DMS79 (cell line): ENCODE measurements around the gene RHBDD3.
A peak's percentile ranks its signal among the peaks of the same experiment; 100 is the strongest.

Source experiments
- DNase-seq: peaks from one replicate; lab custom pipeline; 2025; lab: John Stamatoyannopoulos, UW

The RHBDD3 gene

DNA sequence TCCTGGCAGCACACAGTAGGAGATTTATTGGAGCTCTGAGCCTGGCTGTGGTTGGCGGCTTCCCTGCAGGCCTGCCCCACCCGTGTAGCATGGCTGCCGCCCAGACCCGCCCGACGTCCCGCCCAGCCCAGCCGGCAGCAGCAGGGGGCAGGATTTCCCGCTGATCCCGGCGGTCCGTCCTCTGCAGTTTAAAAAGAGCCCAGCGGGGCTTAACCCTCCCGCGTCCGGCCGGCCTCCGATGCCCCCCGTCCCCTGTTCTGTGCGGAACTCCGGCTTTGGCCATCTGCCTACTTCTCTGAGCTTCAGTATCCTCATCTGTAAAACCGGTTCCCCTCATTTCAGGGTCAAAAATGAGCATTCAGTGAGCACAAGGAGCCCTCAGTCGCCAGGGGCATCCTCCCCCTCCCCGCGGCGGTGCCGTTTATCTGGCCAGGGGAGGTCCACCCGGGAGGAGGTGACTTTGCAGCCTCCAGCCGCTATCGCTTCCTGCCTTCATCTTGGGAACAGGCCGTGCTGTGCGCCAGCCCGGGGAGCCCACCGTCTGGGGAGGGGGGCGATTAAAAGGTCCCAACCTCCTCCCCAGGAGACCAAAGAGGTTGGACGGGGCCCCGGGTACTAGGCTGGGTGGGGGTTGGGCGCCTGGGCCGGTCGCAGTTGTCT lies 38.5 kb upstream of the RHBDD3 start, which contains the start of gene GAS2L1:
Gene GAS2L1 (plus strand): TSS at position 476 of the 660 bp plus-strand sequence. CDS start 1,456 bp downstream, outside the sequence.
- peak; percentile 41 for DNase-seq

DNA sequence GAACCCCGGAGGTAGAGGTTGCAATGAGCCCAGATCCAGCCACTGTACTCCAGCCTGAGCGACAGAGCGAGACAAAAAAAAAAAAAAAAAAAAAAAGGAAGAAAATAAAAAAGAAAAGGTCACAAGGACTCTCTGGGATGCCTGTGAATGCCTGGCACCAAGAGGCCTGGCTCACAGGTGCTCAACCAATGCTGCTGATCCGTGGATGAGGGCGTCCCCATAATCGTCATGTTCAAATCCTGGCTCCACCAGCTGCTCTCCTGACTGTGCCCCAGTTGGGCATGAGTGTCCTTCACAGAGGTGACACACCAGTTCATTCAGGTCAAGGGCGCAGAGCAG lies 38.0 kb upstream of the RHBDD3 start:
- DNase-seq = no peak

DNA sequence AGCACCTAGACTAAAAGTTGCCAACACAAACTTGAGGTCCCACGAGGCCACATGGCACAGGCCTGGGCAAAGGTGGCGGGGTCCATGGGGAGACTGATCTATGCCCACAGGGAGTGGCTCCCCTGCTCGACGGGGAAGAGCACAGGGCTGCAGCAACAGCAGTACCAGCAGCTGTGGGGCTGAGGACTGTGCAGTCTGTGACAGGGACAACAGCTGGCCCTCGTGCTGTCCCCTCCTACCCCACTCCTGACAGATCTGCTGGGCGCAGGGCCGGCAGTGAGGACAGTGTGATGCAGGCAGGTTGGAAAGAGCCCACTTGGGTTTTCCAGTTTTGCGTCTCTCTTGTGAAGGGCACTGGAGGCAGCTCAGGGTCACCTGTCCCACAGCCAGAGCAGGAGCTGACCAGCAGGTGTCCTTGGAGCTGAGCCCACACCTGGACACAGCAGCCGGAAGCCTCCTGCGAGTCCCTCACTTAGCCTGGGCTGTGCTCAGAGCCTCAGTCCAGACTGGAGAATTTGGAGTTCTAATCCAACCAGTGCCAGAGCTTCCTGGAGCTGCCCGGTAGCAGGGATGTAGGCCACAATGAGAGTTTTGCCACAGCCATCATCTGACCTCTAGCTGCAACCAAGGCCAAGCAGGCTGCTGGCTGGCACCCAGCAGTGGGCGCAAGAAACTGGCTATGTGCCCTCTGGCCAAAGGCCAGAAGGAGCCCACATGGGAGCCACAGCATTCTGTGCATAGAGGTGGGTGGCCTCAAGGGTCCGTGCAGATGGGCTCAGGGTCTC lies 35.1 kb upstream of the RHBDD3 start:
- DNase-seq = no peak

DNA sequence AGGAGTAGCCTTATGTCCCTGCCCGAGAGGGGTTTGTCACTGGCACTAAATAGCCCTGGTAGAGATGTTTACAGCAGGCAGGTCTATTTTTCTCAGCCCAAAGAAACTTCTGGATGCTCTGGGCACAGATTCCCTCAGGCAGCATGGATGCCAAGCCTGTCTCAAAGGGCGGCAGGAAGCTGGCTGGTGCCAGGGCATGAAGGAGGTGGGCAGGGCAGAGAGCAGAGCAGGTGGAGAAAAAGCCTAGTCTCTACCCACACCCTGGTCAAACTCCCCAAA lies 34.6 kb upstream of the RHBDD3 start:
- no peak for DNase-seq

DNA sequence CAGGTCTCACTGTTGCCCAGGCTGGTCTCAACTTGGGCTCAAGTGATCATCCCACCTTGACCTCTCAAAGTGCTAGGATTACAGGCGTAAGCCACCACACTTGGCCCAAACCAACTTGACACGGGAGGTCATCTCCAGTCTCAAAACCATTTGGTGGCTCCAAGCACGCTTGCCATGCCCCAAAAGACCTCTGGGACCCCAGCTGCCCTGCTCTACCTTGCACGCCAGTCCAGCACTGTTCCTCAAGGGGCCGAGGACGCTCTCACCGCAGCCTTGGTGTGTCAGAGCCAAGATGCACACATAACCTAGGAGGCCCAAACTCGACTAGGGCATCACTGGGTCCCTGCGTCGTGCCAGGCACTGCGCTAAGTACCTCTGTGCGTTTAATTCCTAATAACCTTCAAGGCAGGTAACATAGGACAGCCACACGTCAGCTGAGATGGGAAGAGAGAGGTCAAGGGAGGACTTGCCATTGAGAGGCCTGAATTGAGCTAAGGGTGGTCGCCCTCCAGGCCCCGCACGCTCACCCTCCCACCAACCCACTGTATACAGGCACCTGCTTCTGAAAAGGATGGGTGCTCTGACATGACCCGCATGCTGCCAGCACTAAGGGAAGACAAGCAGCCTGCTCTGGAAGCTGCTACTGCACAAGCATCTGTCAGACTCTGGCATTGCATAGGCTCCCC lies 34.1 kb upstream of the RHBDD3 start:
- DNase-seq = no peak

DNA sequence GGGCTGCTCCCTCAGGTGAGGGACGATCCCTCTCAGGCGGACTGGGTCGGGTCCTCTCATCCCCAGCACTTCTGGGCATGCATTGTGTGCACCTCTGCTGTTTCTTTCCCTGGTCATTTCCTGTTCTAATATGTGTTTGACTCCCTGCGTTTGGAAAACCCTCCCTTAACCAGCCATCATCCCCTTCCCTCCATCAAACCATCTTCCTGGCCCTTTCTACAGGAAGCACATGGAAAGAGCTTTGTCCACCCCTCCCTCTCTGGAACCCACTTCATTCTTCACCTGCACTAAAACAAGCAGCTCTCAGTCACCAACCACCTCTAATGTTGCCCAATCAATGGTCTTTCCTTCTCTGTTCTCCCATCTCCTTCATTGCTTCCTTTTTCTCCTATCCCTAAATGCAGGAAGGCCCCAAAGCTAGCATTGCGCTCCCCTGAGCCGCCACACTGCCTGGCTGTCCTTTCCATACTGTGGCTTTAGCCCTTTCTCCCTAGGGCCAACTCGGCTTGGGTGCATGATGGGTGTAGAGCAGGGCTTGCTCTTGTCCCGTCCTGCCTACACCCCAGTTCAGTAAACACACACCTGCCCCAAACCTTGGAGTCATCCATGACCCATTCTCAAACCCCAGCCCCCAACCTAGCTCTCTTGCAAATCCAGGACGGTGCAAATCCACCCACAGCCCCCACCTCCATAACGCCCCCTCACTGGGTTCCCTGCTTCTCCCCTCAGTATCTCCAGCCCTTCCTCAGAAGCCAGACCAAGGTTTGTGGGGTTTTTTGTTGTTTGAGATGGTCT lies 33.2 kb upstream of the RHBDD3 start:
- DNase-seq = no peak

DNA sequence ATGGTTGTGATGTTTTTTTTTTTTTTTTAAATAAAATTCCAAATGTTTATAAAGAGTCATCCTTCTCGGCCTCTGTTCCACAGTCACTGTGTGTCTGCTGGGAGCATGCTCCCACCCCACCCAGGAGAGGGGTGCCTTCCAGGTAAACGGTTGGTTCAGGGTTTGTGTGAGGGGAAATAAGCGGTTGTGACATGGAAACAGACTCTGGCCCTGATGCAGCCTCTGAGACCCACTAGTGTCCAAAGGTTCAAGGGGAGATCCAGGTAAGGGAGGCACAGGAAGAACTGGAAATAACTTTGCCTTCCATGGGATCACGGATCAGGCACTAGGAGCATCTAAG lies 32.7 kb upstream of the RHBDD3 start:
- no peak for DNase-seq

DNA sequence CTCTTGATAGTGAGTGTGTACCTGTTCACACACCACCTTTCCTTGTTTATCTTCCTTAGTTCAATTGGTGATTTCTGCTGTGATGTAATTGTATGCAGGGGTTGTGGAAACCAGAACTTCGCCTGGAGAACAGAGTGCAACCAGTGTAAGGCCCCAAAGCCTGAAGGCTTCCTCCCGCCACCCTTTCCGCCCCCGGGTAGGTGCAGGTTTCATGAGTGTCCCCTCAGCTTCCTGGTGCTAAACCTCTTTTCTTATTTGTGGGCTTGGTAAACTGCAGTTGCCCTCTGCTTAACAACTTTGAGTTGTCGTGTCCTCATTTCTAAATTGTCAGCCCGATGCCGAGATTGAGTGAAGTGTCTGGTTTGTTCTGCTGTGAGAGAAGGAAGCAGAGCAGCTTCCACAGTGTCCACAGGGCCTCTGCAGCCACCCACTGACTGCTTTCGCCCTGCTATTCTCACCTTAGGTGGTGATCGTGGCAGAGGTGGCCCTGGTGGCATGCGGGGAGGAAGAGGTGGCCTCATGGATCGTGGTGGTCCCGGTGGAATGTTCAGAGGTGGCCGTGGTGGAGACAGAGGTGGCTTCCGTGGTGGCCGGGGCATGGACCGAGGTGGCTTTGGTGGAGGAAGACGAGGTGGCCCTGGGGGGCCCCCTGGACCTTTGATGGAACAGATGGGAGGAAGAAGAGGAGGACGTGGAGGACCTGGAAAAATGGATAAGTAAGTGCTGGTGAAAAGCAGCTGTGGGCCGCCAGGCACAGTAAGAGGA lies 31.5 kb upstream of the RHBDD3 start:
- no peak for DNase-seq

DNA sequence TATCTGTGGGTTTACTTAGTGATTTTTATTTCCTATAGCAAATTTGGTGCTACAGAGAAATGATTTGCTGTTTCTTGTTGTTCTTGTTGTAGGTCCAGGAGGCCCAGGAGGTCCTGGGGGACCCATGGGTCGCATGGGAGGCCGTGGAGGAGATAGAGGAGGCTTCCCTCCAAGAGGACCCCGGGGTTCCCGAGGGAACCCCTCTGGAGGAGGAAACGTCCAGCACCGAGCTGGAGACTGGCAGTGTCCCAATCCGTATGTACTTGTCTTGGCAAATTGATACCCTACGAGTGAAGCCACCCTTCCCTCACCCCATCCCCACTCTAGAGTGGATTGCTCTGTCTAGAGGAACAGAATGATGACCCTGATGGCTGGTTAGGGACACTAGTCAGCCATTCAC lies 30.9 kb upstream of the RHBDD3 start:
- no peak for DNase-seq

DNA sequence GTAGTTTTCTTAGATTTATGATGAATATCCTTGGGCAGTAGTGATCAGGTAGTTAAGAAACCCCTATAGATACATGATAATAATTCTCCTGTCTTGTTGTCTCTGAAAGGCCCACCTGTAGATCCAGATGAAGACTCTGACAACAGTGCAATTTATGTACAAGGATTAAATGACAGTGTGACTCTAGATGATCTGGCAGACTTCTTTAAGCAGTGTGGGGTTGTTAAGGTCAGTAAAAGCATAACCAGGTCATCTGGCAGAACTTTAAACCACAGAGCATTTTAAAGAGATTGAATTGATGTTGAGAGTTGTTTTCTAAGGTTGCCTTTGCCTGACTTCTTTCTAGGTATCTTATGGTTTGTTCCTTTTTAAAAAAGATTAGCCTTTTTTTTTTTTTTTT lies 24.6 kb upstream of the RHBDD3 start:
- DNase-seq = no peak

DNA sequence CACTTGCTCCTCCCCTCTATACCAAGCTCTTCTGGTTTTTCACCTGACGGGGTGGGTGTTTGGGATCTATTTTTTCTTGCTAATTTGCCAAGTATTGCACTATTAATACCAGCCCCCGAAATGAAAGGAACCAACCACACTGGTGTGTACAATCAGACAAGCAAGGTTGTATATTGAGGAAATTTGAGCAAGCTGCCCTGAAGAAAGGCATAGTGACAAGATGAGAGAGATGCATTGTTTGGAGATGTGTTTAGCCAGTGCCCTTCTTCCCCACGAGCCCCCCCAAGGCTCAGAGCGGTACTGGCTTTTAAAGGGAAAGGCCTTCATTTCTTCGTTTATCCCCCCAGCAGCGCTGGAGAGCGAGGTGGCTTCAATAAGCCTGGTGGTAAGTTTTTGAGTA lies 23.4 kb upstream of the RHBDD3 start:
- DNase-seq = no peak

DNA sequence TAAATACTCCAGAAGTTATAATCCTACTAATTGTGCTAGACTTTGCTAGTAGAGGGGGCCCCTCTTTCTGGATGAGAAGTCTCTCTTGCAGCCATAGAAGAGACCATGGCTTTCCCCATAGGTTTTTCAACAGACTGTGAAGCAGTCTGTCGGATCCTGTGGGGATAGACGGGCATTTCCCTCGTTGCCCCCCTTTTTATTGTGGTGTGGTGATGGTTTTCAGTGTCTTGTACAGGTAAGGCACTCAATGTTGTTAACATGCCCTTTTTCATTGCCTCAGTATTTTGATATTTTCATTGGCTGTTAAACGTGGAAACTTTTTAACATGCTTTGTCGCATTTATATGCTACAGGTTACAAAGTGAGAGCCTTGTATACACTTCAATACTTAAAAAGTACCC lies 22.3 kb upstream of the RHBDD3 start:
- DNase-seq = no peak

DNA sequence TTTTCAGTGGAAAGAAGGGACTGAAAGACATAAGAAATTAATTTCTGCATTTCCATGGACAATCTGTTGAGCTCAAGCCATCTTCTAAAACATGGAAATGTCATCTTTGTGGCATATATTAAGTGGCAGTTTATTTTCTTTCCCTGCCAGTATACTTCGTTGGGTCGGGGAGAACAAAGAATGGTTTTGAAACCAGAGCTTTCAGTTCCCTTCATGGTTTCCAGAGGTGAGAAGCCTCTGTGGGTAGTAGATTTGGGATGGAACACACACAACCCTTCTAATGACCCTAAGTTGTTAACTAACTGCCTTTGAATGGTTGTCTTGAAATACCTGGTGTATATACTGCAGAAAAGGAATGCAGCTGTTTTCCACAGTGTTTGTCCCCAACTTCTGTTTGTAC lies 21.1 kb upstream of the RHBDD3 start:
- no peak for DNase-seq

DNA sequence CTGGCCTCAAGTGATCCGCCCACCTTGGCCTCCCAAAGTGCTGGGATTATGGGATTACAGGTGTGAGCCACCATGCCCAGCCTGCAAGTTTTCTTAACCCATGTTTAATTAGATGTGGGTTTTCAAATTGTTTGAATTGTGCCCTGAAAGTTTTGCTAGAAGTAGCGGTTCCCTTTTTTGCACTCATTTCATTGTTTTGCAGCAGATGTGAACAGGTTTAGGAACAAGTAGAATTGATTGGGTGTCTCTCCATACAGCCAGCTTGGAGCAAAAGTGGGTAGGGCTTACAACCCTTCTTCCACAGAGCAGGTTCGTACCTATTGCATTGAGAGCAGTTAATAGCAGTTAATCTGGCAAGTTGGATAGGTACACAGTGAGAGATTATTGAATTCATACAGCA lies 16.4 kb upstream of the RHBDD3 start:
- no peak for DNase-seq

DNA sequence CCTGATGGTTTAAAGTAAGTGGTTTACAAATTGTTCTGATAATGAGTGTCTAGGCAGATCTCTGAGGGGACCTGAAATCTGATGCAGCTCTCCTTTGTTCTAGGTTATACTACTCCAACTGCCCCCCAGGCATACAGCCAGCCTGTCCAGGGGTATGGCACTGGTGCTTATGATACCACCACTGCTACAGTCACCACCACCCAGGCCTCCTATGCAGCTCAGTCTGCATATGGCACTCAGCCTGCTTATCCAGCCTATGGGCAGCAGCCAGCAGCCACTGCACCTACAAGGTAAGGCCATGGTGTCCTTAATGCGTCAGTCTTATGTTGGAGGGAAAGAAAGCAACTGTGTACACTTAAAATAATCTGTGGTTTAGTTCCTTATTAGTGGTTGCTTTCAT lies 10.1 kb upstream of the RHBDD3 start:
- DNase-seq = no peak

DNA sequence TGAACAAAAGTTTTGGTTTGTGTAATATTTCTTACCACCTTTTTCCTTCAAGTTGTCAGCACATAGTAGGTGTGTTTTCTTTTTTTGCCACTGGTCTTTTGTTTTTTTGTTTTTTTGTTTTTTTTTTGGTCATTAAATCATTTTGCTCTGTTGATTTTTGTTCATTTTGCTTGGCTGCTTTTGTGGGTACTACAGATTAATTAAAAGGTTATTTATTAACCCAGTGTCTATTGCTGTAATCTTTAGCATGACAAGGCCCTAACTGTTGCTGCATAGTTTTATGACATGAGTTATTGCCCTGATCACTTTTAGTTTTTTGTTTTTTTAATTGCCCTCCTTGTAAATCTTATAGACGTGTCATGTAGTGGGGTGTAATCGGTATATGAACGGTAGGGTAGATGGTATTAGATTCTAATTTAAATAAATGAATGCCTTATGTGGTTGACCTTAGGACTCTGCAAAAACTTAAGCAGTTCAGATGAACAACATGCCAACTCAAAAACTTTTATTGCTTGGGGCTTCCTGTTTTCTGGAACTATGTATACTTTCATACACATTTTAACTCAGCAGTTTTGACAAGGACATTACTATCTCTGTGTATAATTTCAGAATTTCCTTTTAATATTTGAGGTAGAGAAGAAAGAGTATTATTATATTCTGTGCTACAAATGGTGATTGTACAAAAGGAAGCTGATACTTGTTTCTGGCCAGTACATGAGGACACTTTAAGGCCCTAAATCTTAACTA lies 8.2 kb upstream of the RHBDD3 start:
- no peak for DNase-seq

DNA sequence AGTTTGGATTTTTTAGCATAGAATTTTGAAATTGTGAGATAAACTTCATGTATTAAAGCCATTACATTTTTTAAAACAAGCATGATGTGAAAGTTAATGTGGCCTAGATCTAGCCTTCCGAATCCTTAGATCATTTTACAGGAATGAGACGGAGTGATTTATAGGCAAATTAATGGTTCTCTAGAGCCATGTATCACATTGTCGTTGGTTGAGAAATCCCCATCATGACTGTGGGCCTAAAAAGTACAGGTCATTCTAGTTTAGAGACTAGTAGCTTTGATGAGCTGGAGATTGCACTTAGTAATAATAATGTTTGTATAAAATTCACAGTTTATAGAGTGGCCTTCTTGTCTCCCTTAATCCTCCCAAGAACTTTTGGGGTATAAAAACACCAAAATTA lies 7.4 kb upstream of the RHBDD3 start:
- DNase-seq = no peak

DNA sequence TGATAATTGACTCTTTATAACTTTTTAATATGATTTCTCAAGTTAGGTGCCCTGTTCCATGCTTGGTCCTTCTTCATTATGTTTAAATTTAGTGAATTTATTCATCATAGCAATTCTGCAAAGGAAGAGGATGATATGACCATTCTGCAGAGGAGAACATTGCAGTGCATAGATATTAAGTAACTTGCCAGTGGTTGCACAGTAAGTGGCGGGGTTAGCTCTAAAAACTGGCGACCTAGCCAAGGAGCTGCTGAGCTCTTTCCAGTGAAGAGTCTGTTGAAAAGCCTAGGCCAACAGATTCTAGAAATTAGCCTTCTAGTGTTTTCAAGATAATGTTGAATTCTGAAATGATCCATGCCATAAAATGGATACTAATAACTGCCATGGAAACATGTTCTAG lies 4.8 kb upstream of the RHBDD3 start:
- no peak for DNase-seq

DNA sequence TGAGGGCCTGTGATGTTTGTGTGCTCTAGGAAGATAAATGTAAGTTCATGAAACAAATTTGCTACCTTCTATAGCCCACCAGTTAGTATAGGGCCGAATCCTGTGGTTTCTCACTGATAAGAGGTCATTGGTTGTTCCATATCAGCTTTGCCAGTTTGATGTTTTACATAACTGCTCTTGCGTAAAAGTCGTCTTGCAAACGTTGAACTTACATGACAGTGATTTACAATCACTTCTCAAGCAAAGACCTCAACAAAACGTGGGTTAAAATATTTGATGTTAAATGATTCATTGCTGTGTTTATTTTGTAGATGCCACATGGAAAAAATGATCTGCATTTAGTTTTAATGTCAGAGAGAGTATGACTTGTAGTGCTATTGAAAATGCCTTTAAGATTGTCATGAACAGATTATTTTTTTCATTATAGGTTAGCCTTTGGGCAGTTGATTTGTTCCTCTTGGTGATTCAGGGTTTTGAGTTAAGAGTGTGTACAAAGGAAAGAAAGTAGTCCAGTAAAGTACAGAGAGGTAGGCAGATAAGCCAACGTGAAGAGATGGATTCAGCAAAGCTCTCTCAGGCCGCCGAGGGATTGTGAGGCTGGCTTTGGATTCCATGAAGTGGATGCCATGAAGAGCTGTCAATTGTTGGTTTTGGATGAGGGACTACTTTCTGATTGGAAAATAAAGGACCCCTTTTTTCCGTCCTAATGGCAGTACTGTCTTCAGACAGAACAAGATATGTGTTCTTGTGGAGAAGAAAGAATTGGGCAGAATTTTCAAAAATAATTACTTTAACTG lies 2.9 kb upstream of the RHBDD3 start:
- DNase-seq = no peak

DNA sequence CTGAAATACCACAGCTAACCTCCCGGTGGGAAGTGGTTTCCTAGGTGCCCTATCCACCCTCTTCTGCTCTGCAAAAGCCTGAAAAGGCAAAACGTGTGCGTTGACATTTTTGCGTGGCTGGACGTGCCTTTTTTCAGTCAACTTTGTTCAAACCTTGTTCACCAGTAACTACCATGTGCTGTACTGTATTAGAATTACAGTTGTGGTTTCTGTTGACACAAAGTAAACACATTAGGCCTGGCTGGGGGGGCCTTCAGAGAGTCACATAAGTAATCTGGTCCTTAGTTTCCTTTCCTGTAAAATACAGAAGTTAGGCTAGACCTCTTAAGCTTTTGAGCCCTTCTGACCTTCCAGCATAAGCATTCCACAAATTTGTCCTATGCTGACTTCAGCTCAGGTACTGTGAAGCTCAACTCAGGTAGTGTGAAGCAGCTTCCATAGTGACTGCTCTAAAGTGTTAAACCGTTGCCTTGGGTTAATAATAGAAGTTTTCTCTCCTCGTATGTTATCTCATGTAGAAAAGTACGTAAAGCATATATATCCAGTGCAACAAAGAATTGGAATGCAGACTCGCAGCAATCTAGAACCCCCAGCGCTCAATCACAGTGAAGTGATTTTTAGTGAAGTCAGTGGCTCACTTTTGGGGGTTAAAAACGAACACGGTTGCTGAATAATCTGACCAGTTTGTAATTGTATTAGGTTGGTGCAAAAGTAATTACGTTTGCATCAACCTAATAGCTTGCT lies 2.1 kb upstream of the RHBDD3 start:
- no peak for DNase-seq
